K562 (cell line): ENCODE data around the gene NPIPB2. TPM values are rescaled to one million over a fixed set of nuclear protein-coding genes. Genes with fewer than 3 reads are reported as not detected.
"Not testable (repeated sequence)": the region's sequence is repeated elsewhere in the genome, so short reads cannot be mapped to it uniquely, and the experiment has no call there.

Source experiments
- ATAC-seq: fragments of 200-7000 bp; cut with Tn5 transposase; 3 replicates; pipeline ENCODE4 v1.9.1; 2020; ENCODE audit warnings: moderate library complexity
- Bru-seq: library from RNA; stranded (reverse); fragments of 400-500 nt; gene quantifications from one replicate; lab custom pipeline; 2021; lab: Mats Ljungman, UMichigan
- BruChase-seq, 2 experiments: library from RNA; stranded (reverse); fragments of 400-500 nt; gene quantifications; one replicate each; lab custom pipeline; 2021; lab: Mats Ljungman, UMichigan
- BruUV-seq: library from RNA; stranded (reverse); fragments of 400-500 nt; replicated peaks from 2 replicates; lab custom pipeline; 2021; lab: Mats Ljungman, UMichigan
- CTCF ChIA-PET: fragments of 300-600 bp; formaldehyde crosslinking; extraction: SDS; loops from one replicate; lab custom pipeline; 2021; ENCODE audit warnings: low intra/inter-chr PET ratio; lab: Yijun Ruan, JAX
- POLR2A ChIA-PET: fragments of 300-600, 350-650 bp; sonication (Branson Sonifier 250); formaldehyde crosslinking; extraction: SDS; loops from one replicate; lab custom pipeline; 2021; ENCODE audit warnings: antibody characterized with exemption, inconsistent platforms; lab: Yijun Ruan, JAX
- DNase-seq, 4 experiments: peaks; one replicate each; pipeline versions ENCODE4 v3.0.0 to v3.0.0-alpha.2; 2011 to 2018; ENCODE audit warnings: low spot score in 3 of 4, mixed read lengths in 3 of 4; ENCODE audit errors: extremely low read depth in 1 of 4
- FAIRE-seq: peaks from 2 replicates; lab custom pipeline; 2011; peaks lifted over from hg19 to GRCh38; lab: Jason Lieb, UNC
- H2AFZ ChIP-seq: 2 replicates; pipeline ENCODE4 v1.6.0; 2011; ENCODE audit warnings: low read depth, low read length, control low read depth, inconsistent platforms
- H3K27ac ChIP-seq: fragments of 200-600 bp; 3 replicates; pipeline ENCODE4 v1.8.0; 2011; ENCODE audit warnings: low read depth, mild to moderate bottlenecking, control low read depth, inconsistent platforms, low read length, moderate library complexity, mixed read lengths; ENCODE audit errors: extremely low read depth
- H3K27me3 ChIP-seq, 2 experiments: fragments of 300-600 bp in 1 of 2; 2 replicates in 1 of 2; 3 replicates in 1 of 2; pipeline versions ENCODE4 v1.6.0 to v1.8.0; 2011; ENCODE audit warnings: inconsistent platforms in 2 of 2, low read length in 2 of 2, mild to moderate bottlenecking in 1 of 2, mixed read lengths in 1 of 2, moderate library complexity in 1 of 2; ENCODE audit not compliant: control insufficient read depth in 2 of 2, insufficient read depth in 2 of 2
- H3K36me3 ChIP-seq: fragments of 300-600 bp; 3 replicates; pipeline ENCODE4 v1.8.0; 2011; ENCODE audit warnings: mild to moderate bottlenecking, low read length, inconsistent platforms; ENCODE audit not compliant: control insufficient read depth, insufficient read depth
- H3K4me1 ChIP-seq, 2 experiments: fragments of 200-600 bp in 1 of 2; replicated peaks in 1 of 2; 2 replicates in 1 of 2; 3 replicates in 1 of 2; pipeline versions ENCODE4 v1.5.1 to v1.8.0; 2011; ENCODE audit warnings: inconsistent platforms in 2 of 2, low read length in 2 of 2, mild to moderate bottlenecking in 1 of 2, mixed read lengths in 1 of 2, moderate library complexity in 1 of 2; ENCODE audit not compliant: control insufficient read depth in 2 of 2, insufficient read depth in 2 of 2
- H3K4me2 ChIP-seq: 2 replicates; pipeline ENCODE4 v1.6.1; 2011; ENCODE audit warnings: low read length, control low read depth, inconsistent platforms, mixed read lengths; ENCODE audit not compliant: insufficient read depth
- H3K4me3 ChIP-seq: fragments of 200-600 bp; sonication (generic), shearing (Covaris generic); 2 replicates; pipeline ENCODE4 v1.5.1; 2016; ENCODE audit warnings: control low read depth, inconsistent platforms
- H3K79me2 ChIP-seq: fragments of 200-600 bp; 3 replicates; pipeline ENCODE4 v1.8.0; 2011; ENCODE audit warnings: low read length, inconsistent platforms; ENCODE audit not compliant: control insufficient read depth, insufficient read depth
- H3K9ac ChIP-seq, 2 experiments: 2 replicates each; pipeline versions ENCODE4 v1.6.0 to v1.6.1; 2011; ENCODE audit warnings: low read depth in 2 of 2, low read length in 2 of 2, control low read depth in 1 of 2, inconsistent platforms in 1 of 2, mild to moderate bottlenecking in 1 of 2, mixed read lengths in 1 of 2; ENCODE audit not compliant: insufficient read depth in 1 of 2
- H3K9me1 ChIP-seq: one replicate; pipeline ENCODE4 v1.6.0; 2011; ENCODE audit warnings: inconsistent platforms, mild to moderate bottlenecking, low read length, moderate library complexity; ENCODE audit not compliant: control insufficient read depth, insufficient read depth
- H3K9me3 ChIP-seq: replicated peaks from 2 replicates; pipeline ENCODE4 v1.5.1; 2011; ENCODE audit warnings: low read depth, low read length, inconsistent platforms; ENCODE audit not compliant: control insufficient read depth, insufficient read depth
- H4K20me1 ChIP-seq: replicated peaks from 2 replicates; pipeline ENCODE4 v1.6.1; 2011; ENCODE audit warnings: low read length, inconsistent platforms, mixed read lengths; ENCODE audit not compliant: control insufficient read depth, insufficient read depth
- WGBS: fragments of 100-300 bp; shearing (Covaris generic); methylation state at CpG from one replicate; pipeline ENCODE4 v1.1.6; 2016; ENCODE audit warnings: low coverage, mixed read lengths; ENCODE audit not compliant: insufficient coverage; ENCODE audit errors: missing lambda C conversion rate; 5-methylcytosine and 5-hydroxymethylcytosine counted together
- in situ Hi-C: fragments of 300-500 bp; cut with MboI; formaldehyde crosslinking; loops from 4 replicates; pipeline ENCODE4 v1.15.0; 2018; ENCODE audit warnings: inconsistent platforms, mixed read lengths
- intact Hi-C: fragments of 100-400 bp; cut with micrococcal nuclease; formaldehyde crosslinking; loops from 2 replicates; pipeline ENCODE4 v1.14.2; 2022
- long read RNA-seq, 3 experiments: library from polyadenylated mRNA in 2 of 3; library from RNA in 1 of 3; unstranded in 2 of 3; stranded (forward) in 1 of 3; transcript quantifications; one replicate each; pipeline ENCODE4 v2.0.0, GENCODE V29; 2019 to 2022
- polyA minus RNA-seq, 3 experiments: library from RNA; depleted of rRNA, polyadenylated mRNA; stranded (reverse); fragments of >200 nt; gene quantifications; 2 replicates each; pipeline ENCODE4 v1.2.3, GENCODE V29; 2011
- polyA plus RNA-seq, 8 experiments: library from polyadenylated mRNA; depleted of rRNA in 4 of 8; stranded (reverse) in 5 of 8; unstranded in 3 of 8; fragments of >200 nt; fragmentation: Nextera tagmentation in 2 of 8; fragmentation: Illumina TruSeq in 1 of 8; extraction: Ambion mirVana in 2 of 8; extraction: Trizol in 1 of 8; gene quantifications; 2 replicates each; pipeline versions ENCODE4 v1.2.1 to v1.2.3, GENCODE V29; 2011 to 2014; ENCODE audit warnings: inconsistent platforms in 1 of 8, missing spikeins in 1 of 8
- total RNA-seq, 7 experiments: library from RNA; depleted of rRNA in 6 of 7; stranded (reverse); fragments of >200 nt in 6 of 7; fragmentation: Illumina TruSeq in 2 of 7; extraction: Trizol in 2 of 7; gene quantifications; 2 replicates each; pipeline versions ENCODE4 v1.2.1 to v1.2.3, GENCODE V29; 2011 to 2021; ENCODE audit warnings: low replicate concordance in 1 of 7

NPIPB2 gene
- 60.6 and 96.4 TPM in 2 replicates for total RNA-seq (2011; cell fraction: chromatin; rRNA removed; ENCODE audit: low replicate concordance)
- 14.0 and 22.1 TPM in 2 replicates for total RNA-seq (2011; cell fraction: nucleolus; rRNA removed)
- total RNA-seq (2011; cell fraction: nucleoplasm; rRNA removed), result 23.3 and 36.0 TPM in 2 replicates
- total RNA-seq (2014; rRNA removed), result 0.86 and 1.4 TPM in 2 replicates
- total RNA-seq (2014; rRNA removed; fragmentation: Illumina TruSeq; extraction: Trizol), result 1.8 and 1.9 TPM in 2 replicates
- 2.9 and 3.4 TPM in 2 replicates for total RNA-seq (2015; rRNA removed; fragmentation: Illumina TruSeq; extraction: Trizol)
- 2.9 and 4.1 TPM in 2 replicates for total RNA-seq (2021)
- 1.0 and 1.9 TPM in 2 replicates for polyA plus RNA-seq (2011; rRNA removed)
- polyA plus RNA-seq (2011; cell fraction: cytosol; rRNA removed), result 0.39 and 1.7 TPM in 2 replicates
- polyA plus RNA-seq (2011; cell fraction: nucleus; rRNA removed), result 16.3 and 24.2 TPM in 2 replicates
- 2.3 and 4.0 TPM in 2 replicates for polyA plus RNA-seq (2012)
- 0.58 and 0.91 TPM in 2 replicates for polyA plus RNA-seq (2014; fragmentation: Illumina TruSeq; extraction: Trizol)
- polyA plus RNA-seq (2014; fragmentation: Nextera tagmentation; extraction: Ambion mirVana), result under 1 TPM in 1 of 2 experiments, not detected in 1; 0.21 TPM
- polyA plus RNA-seq (2014; rRNA removed), result 1.9 and 3.6 TPM in 2 replicates
- 6.6 and 7.1 TPM in 2 replicates for polyA minus RNA-seq (2011; rRNA and poly(A)+ RNA removed)
- polyA minus RNA-seq (2011; cell fraction: cytosol; rRNA and poly(A)+ RNA removed), result 1.9 and 2.8 TPM in 2 replicates
- 7.0 and 9.3 TPM in 2 replicates for polyA minus RNA-seq (2011; cell fraction: nucleus; rRNA and poly(A)+ RNA removed)
- Bru-seq, nascent RNA, result percentile 25 among the genes with signal in this experiment
- BruChase-seq, experiment 1, labeled RNA remaining after a 2-hour chase, result percentile 25 among the genes with signal in this experiment
- BruChase-seq, experiment 2, labeled RNA remaining after a 6-hour chase, result percentile 28 among the genes with signal in this experiment
- long read RNA-seq, experiment 1, result 0 reads
- long read RNA-seq, experiment 2, partial matches to known transcripts, result 0 of 1 reads
- long read RNA-seq, experiment 2, other reads (novel, unspliced or antisense), result 1 of 1 reads
- long read RNA-seq, experiment 3, result 0 reads

DNA sequence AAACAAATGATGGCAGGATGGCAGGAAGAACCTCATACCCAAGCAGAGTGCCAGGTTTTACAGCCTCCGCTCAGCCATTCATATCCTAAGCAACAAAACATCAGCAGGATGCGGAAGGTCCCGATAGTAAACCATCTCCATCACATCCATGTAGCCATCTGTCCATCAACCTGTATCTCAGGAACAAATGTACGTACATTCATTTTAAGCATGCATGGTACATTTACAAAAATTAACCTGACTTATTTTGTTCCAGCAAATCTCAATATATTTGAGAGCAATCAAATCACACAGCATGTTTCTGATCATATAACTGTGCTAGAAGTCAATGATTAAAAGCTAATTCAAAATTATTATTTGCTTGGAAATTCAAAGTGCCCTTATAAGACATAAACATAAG lies at the start of gene NPIPB2:
Gene NPIPB2, minus strand, starts transcription at position 101 of the 400 bp plus-strand sequence. Its CDS starts 0 bp downstream, at position 101.
- H3K4me2 ChIP-seq, in situ Hi-C loops, H2AFZ ChIP-seq, H3K9ac ChIP-seq, DNase-seq, H3K27me3 ChIP-seq, H4K20me1 ChIP-seq, intact Hi-C loops, H3K27ac ChIP-seq, FAIRE-seq, CTCF ChIA-PET, H3K36me3 ChIP-seq, ATAC-seq, H3K9me1 ChIP-seq, H3K9me3 ChIP-seq, H3K79me2 ChIP-seq, POLR2A ChIA-PET, BruUV-seq, H3K4me1 ChIP-seq, H3K4me3 ChIP-seq: not testable (repeated sequence)
- 54% methylated on average over 3 of the region's 4 CpGs for WGBS
